ENCODE measurements around the gene B3GNT7.
"Not testable (repeated sequence)": the region's sequence is repeated elsewhere in the genome, so short reads cannot be mapped to it uniquely, and the experiment has no call there.

Gene B3GNT7

GRCh38 chr2:231348173-231348572 is 47.3 kb upstream of the B3GNT7 start:
- H3K9ac ChIP-seq (ENCODE audit: low read length), result no peak overlapping the region
- H3K9me3 ChIP-seq (ENCODE audit: insufficient read depth, low read length), result no peaks in the 10 kb centered on the region
- no peaks in the 10 kb centered on the region for H3K9me2 ChIP-seq (replicated peaks; ENCODE audit: insufficient read depth, low read length)
- H2AFZ ChIP-seq (ENCODE audit: low read depth, low read length, severe bottlenecking), result no peak overlapping the region
- no peak overlapping the region for H3K4me2 ChIP-seq (ENCODE audit: low read depth, low read length, poor library complexity, severe bottlenecking)
- TF ChIP-seq EZH2phosphoT487 (conservative IDR thresholded peaks at IDR 0.05; ENCODE audit: low read length) (no peak), CTCF (IDR thresholded peaks at IDR 0.05; ENCODE audit: insufficient read depth, low read length, poor library complexity, severe bottlenecking) (no peak)
- no peaks in the 10 kb centered on the region for H3K36me3 ChIP-seq (ENCODE audit: low read length)
- no peaks in the 10 kb centered on the region for H3K27me3 ChIP-seq (ENCODE audit: low read length)
- H3K79me2 ChIP-seq (ENCODE audit: insufficient read depth, low read length), result no peaks in the 10 kb centered on the region
- H3K4me3 ChIP-seq (ENCODE audit: insufficient read depth, low read length, poor library complexity, severe bottlenecking), result no peak overlapping the region
- H4K20me1 ChIP-seq (ENCODE audit: low read depth, low read length), result no peaks in the 10 kb centered on the region
- no peaks in the 10 kb centered on the region for H3F3A ChIP-seq (ENCODE audit: insufficient read depth)
- H3K27ac ChIP-seq (ENCODE audit: low read depth, low read length), result no peak overlapping the region

GRCh38 chr2:231348704-231349373 is 46.7 kb upstream of the B3GNT7 start:
- TF ChIP-seq CTCF (IDR thresholded peaks at IDR 0.05; ENCODE audit: insufficient read depth, low read length, poor library complexity, severe bottlenecking) (no peak), EZH2phosphoT487 (conservative IDR thresholded peaks at IDR 0.05; ENCODE audit: low read length) (no peak)
- H4K20me1 ChIP-seq (ENCODE audit: low read depth, low read length), result no peaks in the 10 kb centered on the region
- H3K9me2 ChIP-seq (replicated peaks; ENCODE audit: insufficient read depth, low read length), result no peaks in the 10 kb centered on the region
- no peaks in the 10 kb centered on the region for H3F3A ChIP-seq (ENCODE audit: insufficient read depth)
- no peak overlapping the region for H2AFZ ChIP-seq (ENCODE audit: low read depth, low read length, severe bottlenecking)
- H3K79me2 ChIP-seq (ENCODE audit: insufficient read depth, low read length), result no peaks in the 10 kb centered on the region
- no peak overlapping the region for H3K4me2 ChIP-seq (ENCODE audit: low read depth, low read length, poor library complexity, severe bottlenecking)
- H3K9ac ChIP-seq (ENCODE audit: low read length), result no peak overlapping the region
- H3K27ac ChIP-seq (ENCODE audit: low read depth, low read length), result no peak overlapping the region
- no peaks in the 10 kb centered on the region for H3K36me3 ChIP-seq (ENCODE audit: low read length)
- no peaks in the 10 kb centered on the region for H3K9me3 ChIP-seq (ENCODE audit: insufficient read depth, low read length)
- H3K4me3 ChIP-seq (ENCODE audit: insufficient read depth, low read length, poor library complexity, severe bottlenecking), result no peak overlapping the region
- no peaks in the 10 kb centered on the region for H3K27me3 ChIP-seq (ENCODE audit: low read length)

GRCh38 chr2:231349374-231349735 is 46.2 kb upstream of the B3GNT7 start:
- not testable (repeated sequence) for H3F3A ChIP-seq (ENCODE audit: insufficient read depth); H2AFZ ChIP-seq (ENCODE audit: low read depth, low read length, severe bottlenecking); H3K9me3 ChIP-seq (ENCODE audit: insufficient read depth, low read length); H3K27ac ChIP-seq (ENCODE audit: low read depth, low read length); H3K36me3 ChIP-seq (ENCODE audit: low read length); H3K79me2 ChIP-seq (ENCODE audit: insufficient read depth, low read length); H3K9me2 ChIP-seq (replicated peaks; ENCODE audit: insufficient read depth, low read length); H3K4me3 ChIP-seq (ENCODE audit: insufficient read depth, low read length, poor library complexity, severe bottlenecking); H3K9ac ChIP-seq (ENCODE audit: low read length); H3K27me3 ChIP-seq (ENCODE audit: low read length); H3K4me2 ChIP-seq (ENCODE audit: low read depth, low read length, poor library complexity, severe bottlenecking); H4K20me1 ChIP-seq (ENCODE audit: low read depth, low read length)

- H4K20me1 ChIP-seq (ENCODE audit: low read depth, low read length), result no peaks in the 10 kb centered on the region
- no peak overlapping the region for H2AFZ ChIP-seq (ENCODE audit: low read depth, low read length, severe bottlenecking)
- no peak overlapping the region for H3K9ac ChIP-seq (ENCODE audit: low read length)
- no peak overlapping the region for H3K27ac ChIP-seq (ENCODE audit: low read depth, low read length)
- no peaks in the 10 kb centered on the region for H3K79me2 ChIP-seq (ENCODE audit: insufficient read depth, low read length)
- no peaks in the 10 kb centered on the region for H3K36me3 ChIP-seq (ENCODE audit: low read length)
- no peak overlapping the region for H3K4me2 ChIP-seq (ENCODE audit: low read depth, low read length, poor library complexity, severe bottlenecking)
- TF ChIP-seq CTCF (IDR thresholded peaks at IDR 0.05; ENCODE audit: insufficient read depth, low read length, poor library complexity, severe bottlenecking) (no peak), EZH2phosphoT487 (conservative IDR thresholded peaks at IDR 0.05; ENCODE audit: low read length) (no peak)
- H3F3A ChIP-seq (ENCODE audit: insufficient read depth), result peaks cover 3% of the 10 kb centered on the region; the same call in 1 of the 2 replicates
- no peaks in the 10 kb centered on the region for H3K9me2 ChIP-seq (replicated peaks; ENCODE audit: insufficient read depth, low read length)
- no peaks in the 10 kb centered on the region for H3K27me3 ChIP-seq (ENCODE audit: low read length)
- no peak overlapping the region for H3K4me3 ChIP-seq (ENCODE audit: insufficient read depth, low read length, poor library complexity, severe bottlenecking)
- H3K9me3 ChIP-seq (ENCODE audit: insufficient read depth, low read length), result no peaks in the 10 kb centered on the region
Measured at GRCh38 chr2:231351648-231352047, 43.9 kb upstream of the B3GNT7 start.
